ENCODE data around the gene ALDOB.

ALDOB gene

DNA sequence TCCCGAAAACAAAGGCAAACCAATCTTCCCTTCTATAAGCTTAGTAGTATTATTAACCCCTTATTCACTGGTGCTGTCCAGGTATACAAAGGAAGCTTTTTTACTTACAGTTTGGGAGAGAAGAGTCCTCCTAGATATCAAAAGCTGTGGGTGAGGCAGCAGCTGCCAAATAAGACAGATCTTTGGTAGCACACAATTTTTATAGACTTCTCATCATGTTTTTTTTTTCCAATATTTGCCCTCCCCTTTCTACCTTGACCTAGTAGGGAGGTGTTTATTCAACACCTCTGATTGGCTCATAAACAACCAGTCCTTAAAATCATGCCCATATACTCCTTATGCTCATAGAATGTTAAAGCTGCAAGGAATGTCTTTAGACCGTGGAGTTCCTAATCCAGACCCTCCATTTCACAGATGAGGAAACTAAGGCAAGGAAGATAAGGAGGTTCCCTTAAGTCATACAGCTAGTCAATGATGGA lies at the start of gene ALDOB:
TSS of gene ALDOB (minus strand) at position 174 of the 479 bp plus-strand sequence. CDS start 4,887 bp downstream, outside the sequence.
- no peak for DNase-seq

DNA sequence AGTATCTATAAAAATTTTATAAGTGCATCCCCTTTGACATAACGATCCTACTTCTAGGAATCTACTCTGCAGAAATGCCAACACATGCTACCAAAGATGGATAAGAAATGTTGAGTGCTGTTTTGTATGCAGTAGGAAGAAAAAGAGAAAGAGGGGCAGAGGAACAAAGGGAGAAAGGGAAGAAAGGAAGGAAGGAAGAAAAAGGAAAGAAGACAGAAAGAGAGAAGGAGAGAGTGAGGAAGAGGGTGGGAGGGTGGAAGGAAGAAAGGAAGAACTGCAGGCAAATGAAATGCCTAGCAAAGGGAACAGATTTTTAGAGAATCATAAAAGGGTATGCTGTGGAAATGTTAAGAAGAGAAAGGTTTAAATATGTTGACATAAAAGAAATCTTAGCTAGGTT lies 48.5 kb upstream of the ALDOB start:
- DNase-seq, result no peak

DNA sequence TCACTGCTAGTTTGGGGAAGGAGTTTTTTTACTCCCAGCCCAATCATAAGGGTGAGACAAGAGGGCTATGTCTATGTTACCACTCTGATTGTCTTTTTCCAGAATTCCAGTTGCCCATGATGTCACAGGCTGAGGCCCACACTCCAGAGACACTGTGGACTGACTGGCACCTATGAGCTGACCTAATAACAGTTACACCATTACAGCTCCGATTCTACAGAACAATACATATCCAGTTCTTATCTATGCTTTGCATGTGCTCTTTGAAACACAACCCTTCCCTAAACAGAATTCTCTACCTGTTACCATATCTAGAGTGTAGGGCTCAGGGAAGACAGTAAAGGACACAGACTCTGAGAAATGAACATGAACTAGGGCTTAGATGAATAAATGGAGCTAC lies 45.7 kb upstream of the ALDOB start:
- DNase-seq, result no peak

DNA sequence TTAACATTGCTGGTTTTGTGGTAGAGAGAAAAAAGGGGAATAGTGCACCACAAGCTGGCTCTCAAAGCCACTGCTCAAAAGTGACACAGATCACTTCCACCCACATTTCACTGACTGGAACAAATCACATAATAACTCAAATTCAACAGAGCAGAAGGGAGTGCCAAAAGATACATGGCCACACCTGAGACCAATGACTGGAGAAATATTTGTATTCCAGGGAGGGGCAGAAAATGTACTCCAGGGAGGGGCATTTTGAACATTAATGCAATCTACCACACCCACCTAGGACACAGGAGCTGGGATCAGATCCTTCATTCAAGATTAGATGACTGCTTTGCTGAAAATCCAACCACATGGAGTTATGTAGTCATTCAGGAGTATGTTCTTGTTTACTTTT lies 44.8 kb upstream of the ALDOB start:
- no peak for DNase-seq

DNA sequence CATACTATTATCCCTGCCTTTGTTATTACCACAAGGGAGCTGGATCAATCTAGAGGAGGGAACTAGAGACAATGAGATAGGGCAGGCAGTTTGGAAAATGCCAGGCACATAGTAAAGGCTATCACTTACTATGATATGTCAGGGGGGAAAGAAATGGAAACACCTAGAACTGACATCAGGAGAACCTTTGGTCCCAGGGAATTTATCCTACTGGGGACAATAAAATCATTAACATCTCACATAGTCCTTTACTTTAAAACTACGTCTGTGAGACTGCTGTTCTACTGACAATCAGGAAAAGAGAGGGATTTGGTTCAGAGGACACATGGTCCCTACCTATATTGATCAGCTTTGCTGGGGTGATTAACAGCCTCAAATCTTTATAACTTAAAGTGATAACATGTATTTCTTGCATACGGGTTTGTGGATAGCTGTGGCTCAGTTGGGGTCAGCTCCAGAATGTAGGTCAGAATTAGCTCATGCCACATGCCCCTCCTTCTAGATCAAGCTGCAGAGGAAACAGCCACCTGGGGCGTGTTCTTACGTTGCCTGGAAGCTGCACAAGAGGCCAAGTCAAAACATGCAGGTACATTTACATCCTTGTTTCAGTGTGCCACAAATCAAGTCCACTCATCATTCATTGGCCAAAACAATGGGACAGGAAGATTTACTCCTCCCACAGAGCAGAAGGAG lies 43.9 kb upstream of the ALDOB start:
- DNase-seq, result no peak

DNA sequence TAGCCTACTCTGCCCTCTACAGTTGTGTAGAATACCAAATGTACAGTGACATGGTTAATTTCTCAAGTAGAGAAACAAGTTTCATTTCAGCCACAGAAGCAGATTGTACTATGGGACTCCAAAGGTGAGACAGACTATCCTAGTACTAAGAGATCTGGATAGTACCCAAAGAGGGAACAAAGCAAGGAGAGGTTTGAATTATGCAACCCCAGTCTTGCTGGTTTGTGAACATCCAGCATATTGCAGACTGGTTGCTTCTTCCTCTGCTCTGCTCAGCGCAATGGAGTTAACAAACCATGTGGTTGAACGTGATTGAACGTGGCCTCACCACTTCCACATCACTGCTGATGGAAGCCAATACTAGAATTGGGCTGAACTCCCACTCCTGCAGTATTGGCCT lies 43.3 kb upstream of the ALDOB start:
- no peak for DNase-seq

DNA sequence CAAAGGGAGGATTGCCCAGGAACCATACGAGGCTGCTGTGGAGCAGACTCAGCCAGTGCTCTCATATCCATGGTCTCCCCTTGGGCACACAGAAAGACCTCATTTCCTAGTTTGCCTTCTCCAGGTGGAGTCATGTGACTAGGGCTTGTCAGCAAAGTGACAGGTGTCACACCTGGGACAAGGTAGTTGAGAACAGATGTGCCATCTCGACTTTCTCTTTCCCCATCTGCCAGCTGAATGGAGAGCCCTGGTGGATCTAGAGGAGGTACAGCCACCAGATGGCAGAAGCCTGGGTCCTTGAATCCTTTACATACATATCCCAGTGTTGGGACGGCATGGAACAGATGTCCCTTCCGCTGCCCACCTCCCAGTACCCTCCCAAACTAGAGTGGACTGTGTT lies 42.9 kb upstream of the ALDOB start:
- no peak for DNase-seq

DNA sequence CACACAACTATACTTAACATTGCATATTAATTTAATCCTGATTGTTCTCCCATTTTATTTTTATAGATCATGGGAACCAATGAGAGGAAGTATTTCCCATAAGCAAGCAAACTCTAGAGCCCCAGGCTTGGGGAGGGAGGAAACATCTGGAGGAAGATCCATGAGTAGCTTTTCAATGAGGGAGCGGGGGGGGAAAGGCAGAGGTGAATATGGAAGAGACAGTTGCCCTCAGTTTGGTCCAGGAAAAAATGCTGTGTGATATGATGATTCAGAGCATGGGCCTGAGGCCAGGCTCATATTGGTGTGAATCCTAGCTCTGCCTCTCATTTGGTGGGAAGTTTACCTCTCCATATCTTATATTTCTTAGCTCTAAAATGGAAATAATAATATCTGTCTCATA lies 42.2 kb upstream of the ALDOB start:
- DNase-seq, result no peak

DNA sequence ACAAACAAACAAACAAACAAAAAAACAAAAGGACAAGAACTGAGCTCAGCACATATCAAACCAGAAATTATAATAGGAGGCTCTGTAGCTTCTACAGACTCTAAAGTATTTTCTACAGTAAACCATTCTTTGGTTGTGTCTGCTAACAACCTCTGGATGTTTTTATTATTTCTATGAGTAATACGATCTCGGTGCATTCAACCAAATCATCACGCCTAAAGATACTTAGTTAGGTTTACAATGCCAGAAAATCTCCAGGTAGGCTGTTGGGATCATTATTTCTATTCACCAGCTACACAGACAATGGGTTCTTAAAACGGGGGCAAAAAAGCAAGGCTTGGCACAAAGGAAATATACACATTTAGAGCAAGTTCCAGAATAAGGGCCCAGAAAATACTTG lies 41.6 kb upstream of the ALDOB start:
- DNase-seq, result no peak

DNA sequence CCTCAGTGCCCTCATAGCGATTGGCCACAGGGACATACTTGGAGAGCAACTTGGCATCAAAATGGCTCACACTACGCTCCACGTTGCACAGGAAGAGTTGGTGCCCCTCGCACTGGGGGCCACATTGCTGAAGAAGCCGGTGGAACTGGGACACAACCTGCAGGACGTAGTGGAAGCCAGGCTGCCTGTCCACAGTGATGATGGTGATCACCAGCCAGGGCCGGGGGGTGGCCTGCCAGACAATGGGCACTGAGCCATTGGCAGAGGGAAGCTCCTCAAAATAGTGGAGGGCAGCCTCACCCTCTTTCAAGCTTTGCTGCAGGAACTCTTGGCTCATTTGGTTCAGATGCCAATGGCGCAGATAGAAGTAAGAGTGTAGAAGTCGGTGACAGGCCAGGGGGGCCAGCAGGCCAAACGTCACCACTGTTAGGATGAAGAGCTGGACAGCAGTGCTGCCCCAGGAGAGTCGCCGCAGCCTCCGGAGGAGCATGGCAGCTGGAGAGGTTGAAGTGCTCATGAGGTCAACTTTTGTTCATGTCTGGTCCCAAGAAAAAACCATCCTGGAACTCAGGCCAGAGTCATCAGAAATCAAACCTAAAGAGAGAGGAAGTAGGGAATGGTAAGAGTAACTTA lies 41.1 kb upstream of the ALDOB start:
- no peak for DNase-seq

DNA sequence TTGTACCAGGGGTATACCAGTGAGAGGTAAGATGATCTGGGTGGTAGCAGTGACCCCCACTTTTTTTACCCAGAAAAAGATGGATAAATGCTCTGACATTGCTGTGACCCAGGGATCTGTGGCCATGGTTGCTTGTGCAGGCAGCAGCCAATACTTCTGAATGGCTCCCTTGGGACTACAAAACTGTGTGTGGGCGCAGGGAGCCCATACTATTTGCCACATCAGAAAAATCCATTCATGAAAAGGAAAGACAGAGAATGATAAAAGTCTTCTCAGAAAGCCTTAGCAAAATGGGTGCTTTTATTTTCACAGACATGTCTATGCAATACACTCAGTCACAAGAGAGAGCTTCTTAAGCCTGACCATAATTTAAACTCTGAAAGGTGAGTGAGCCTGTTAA lies 37.3 kb upstream of the ALDOB start:
- no peak for DNase-seq

DNA sequence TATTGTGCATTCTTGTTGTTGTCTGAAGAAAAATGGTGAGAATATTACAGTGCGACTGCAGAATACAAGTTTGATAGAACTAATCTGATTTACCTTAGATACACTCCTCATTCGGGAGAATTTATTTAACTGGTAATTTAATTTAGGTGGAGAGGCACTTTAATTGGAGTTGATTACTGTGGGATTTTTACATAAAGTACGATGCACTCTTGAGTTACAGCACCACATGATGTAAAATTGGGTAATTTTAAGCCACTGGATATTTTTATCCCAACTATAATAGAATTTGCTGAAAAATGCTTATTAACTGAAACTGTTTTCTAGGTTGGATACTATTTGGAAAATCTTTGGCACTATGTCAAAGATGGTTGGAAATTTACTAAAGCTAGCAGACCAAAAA lies 35.4 kb upstream of the ALDOB start:
- no peak for DNase-seq

DNA sequence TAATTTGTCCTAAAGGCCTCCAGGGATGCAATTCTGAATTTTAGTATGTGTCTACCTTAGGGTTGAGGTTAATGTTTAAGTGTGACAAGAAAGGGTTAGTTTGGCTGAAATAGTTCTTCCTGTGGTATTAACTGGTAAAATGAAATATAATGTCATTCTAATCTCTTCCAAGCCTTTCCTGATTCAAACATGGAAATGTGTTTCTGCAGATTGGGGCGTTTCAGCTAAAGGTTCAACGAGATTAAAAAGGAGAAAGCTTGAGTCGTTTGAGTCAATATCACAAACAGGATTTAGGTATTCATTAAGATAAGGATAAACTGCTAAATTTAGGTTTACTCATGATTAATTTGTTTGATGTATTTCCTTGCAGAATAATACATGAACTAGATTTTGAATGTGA lies 34.4 kb upstream of the ALDOB start:
- DNase-seq, result no peak

DNA sequence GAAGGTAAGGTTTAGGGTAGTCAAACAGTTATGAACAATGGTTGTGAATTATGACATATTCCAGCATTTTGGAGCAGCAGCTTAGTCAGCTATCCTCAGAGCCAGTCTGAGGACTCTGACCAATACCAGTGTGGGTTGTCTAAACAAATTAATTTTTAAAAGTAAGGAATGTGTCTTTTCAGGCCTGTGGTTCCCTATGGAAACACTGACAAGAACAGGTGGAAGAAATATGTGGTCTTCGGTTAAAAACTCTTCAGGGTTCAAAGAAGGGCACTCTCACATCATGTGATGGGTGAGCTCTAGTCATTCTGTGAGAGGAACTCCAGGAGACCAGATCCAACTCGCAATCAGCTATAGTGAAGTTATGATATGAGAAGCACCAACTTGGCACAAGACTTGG lies 33.5 kb upstream of the ALDOB start:
- DNase-seq, result no peak

DNA sequence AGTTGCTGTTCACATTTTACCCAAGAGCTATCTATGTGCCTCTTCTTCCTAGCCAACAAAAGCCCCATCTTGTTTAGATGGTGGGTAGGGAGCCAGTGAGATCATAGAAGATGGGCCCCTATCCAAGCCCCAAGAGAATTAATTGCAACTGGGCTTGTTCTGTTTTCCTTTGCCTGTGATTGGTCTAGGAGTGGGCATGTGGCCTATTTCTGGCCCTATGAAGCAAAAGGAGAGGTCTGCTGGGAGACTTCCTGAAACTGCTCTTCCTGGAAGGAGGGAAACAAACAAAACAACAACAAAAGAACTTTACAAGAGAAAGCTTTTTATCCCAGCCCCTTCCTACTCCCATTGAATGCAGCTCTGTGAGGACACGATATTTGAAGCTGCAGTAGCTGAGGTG lies 32.5 kb upstream of the ALDOB start:
- DNase-seq, result no peak

DNA sequence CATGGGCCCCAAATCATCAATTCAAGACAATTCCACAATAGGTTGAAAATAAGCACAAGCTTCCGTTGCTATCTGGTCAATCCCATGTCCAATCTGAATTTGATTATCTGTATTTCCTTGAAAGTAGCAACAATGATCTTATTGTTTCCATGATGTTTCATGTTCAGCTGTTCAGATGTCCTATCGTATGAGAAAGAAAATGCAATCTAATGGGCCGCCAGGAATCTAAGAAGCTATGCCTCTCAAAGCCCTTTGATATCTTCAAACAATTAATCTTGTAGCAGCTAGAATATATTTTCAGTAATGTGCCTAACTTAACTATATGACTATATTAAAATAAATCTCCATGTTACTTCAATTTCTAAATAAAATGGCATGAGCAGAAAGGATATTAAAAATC lies 32.1 kb upstream of the ALDOB start:
- DNase-seq, result no peak

DNA sequence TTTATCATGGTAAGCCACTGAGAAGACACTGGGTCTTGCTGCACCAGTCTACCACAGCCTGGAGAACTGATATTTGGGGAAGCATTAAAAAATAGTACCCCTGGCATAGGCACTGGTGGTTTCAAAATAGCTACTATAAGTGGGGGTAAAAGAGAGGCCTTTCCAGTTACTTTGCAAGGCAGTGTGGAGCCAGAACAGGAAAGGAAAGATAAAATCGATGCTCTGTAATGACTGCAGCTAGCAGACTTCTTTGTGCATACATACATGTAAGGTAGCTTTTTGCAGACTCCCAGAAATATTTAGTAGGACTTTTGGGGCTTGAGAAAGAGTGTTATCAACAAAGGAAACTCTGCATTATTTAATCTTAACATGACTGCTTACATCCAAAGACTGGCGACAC lies 31.3 kb upstream of the ALDOB start:
- no peak for DNase-seq

DNA sequence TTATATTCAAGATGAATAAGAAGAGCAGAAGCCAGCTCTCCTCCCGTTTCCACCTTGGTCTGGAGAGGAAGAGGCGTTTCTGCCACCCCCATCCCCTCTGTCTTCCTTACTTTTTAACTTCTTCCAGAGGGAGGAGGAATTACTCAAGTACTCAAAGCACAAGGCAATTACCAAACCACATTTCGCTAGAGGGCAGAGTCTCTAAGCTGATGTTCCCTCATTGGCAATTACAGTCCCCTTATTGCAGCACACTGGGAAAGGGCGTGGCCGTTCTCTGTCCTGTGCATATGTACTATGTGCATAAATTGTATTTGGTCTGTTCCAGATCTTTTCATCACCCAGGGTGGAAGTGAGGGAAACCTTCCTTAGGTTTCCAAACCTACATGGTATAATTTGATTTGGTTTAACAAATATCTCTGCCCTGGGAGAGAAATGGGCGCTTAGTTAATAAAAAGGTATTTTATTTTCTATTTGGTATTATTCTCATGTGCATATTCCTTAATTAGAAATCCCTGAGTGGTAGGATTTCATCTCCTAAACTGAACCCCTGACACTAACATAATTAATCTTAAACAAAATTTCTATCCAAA lies 29.8 kb upstream of the ALDOB start:
- DNase-seq, result no peak

DNA sequence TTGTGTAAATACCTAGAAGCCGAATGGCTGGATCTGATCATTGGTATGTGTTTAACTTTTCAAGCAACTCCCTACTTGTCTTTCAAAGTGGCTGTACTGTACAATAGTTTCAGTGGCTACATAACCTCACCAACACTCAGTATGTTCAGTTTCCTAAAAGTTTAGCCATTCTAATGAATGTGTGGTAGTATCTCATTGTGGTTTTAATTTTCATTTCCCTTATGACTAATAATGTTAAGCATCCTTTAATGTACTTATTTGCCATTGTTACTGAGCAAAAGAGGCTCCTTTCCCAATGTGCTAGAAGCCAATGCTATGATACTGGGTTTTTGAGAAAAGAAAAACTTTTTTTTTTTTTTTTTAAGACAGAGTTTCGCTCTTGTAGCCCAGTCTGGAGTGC lies 27.8 kb upstream of the ALDOB start:
- DNase-seq, result no peak

DNA sequence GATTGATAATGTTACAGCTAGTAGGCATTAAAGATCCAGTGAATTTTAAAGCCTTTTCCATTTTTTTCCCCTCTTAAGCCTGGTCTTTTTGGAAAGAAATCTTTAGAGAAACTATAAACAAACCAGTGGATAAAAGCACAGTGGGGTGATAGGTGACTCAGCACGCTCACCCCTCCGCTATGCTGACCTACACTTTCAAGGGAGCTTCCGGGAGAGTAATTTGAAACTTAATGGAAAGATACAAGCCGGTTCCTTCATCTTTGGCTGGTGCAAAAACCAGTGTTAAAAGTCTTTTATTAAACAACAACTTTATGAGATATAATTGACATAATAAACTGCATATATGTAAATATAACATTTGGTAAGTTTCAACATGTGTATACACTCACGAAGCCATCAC lies 27.0 kb upstream of the ALDOB start:
- DNase-seq, result no peak

DNA sequence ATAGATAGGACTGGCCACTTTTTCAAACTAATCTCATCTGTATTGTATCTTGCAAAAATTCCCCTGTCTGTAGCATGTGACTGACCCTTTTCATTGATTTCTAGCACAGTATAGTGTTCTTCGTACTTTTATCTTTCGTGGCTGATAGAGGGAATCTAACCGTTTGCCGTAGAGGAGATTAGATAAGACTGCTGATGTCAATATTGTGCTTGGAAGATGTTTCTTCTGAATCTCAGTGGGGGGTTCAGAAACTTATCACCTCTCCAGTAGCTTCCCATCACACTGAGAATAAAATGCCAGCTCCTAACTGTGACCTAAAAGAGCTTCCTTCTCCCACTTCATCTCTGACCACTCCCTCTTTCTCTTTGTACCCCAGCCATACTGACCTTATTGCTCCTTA lies 25.4 kb upstream of the ALDOB start:
- DNase-seq, result no peak

DNA sequence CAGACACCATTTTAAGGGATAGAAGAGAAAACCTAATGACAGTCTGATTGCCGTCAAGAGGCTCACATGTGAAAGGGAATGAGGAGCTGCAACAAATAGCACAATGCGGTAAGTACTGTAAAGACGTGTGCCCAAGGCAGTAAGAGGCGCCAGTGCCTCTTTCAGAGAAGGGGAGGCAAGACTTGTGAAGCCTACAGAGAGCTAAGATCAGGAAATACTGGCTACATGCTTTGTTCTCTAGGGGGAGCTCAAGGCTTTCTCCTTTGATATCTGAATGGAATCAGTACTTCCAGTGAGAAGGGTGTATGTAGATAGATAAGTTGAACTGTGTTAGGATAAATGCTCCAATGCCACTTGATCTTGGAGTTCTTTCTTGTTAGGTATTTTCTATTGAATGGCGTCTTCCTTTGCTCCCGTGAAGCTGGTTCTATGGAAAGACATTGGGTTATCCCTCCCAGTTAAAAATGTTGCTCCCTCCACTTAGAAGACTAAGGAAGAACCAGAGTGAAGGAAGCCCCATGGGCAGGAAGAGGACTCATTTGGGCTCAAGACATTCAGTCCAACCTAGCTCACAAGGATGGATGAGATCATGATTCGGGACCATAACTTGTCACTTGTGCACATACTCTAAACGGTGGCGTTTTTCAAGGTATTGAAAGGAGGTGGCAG lies 23.5 kb upstream of the ALDOB start:
- DNase-seq, result peak; percentile 34

DNA sequence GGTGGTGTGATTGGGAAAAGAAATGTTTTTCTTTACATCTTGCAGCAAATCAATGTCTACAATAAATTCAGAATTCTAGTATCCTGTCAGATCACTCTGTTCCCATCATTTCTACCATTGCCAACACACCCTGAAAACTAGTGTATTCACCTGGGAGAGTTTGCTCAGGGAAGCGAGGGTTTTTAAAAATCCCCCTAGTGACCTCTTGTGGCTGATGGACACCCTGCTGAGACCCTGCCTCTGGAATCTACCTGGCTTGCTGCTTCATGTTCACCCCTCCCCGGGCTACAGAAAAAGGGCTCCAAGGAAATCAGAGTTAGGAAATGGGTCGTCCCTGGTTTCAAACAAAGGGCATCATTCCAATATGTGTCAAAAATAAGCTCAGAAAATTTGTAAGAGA lies 21.4 kb upstream of the ALDOB start:
- DNase-seq, result no peak

DNA sequence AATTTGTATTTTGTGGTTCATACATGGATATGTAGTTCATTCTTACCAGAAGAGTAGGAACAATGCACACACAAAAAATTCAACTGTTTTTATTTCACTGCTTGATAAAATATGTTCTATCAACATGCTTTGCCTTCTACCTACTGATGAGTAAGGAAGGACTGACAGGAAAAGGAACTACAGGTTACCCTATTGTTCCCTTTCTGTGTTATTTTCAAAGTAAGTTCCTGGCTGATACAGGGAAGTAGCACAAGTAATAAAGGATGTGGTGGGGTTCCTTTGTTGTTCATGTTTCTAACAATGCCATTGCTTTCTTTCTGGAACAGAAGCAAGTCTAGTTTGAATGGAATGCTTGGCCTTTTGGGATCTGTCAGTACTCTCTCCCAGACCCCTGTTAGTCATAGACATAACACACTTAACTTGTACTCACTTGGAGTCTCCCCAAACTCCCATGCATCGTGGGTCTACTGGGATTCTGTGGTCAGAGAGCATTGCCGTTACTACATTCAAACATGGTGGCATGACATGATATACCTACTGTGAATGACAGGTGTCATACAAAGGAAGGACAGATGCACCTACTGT lies 20.2 kb upstream of the ALDOB start:
- DNase-seq, result no peak

Measured in NCI-H2081 treated with DMSO at 0.1 percent for 48 hours (cell line).